ENCODE measurements around the gene SPTBN5. TPM values are rescaled to one million over a fixed set of nuclear protein-coding genes. Genes with fewer than 3 reads are reported as not detected.

SPTBN5 gene
- total RNA-seq, 1 experiment from 2014 or later, result 1.2 TPM

DNA sequence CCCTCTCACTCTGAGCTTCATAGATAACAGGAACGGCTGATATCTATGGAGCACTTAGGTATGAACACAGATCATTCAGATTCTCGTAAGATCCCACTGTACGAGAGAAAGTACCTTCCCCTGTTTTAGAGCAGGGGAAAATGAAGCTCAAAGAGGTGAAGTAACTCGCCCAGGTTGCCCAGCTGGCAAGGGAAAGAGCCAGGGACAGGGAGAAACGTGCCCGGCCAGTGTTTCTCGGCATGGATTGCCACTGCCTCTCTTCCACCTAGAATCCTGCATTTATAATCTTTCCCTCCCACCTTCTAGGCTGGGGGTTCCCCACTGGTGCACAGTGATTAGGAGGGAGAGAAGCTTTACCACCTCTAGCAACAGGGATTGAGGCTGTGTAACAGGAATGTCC is 39.5 kb upstream of the SPTBN5 start:
- peaks cover 8% of the 10 kb centered on the region; the same call in 1 of the 2 replicates for H3K36me3 Mint-ChIP-seq
- ChIA-PET CTCF (interaction anchor here (0.8 to 1.1 kb wide), 3 partner anchors 23 to 160 kb away, joined by 3 to 5 read pairs (median 4); no protein-coding TSS in a partner anchor), POLR2A (interaction anchor here (0.6 kb wide), 1 partner anchor 9 kb away, joined by 3 read pairs; no protein-coding TSS in a partner anchor)

DNA sequence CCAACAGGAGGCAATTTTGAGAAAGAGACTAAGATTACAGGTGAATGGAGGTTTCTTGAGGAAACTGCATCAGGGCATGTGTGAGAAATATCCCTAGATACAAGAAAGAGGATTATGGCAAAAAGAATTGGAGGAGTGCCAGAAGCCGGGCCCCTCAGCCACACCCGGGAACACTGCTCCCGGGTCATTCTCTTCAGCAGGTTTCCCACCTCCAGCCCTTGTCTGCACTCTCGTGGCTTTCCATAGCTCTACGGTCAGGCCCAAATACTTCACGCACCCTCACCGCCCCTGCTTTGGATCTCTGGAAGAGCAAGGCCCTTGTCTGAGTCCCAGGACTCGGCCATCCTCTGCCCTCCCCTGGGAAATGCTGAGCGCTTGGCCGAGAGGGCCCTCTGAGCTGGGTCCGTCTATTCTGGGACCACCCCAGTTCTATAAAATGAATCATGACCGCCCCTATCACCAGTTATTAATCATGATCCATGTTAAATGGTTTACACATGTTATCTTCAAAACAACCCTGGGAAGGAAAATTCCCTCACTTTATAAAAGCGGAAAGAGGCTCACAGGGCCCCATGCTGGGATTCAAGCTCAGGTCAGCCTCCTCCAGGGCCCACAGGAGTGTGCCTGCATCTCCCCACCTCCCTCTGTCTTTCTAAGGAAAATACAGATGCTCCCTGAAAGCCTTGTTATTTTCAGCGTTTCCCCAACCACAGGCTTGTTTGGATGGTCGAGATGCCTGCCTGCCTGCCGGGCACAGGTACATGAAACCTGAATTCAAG is 38.8 kb upstream of the SPTBN5 start:
- ChIA-PET CTCF (interaction anchor here (0.8 to 1.1 kb wide), 4 partner anchors 23 to 159 kb away, joined by 3 to 5 read pairs (median 4); no protein-coding TSS in a partner anchor), POLR2A (interaction anchor here (0.6 to 0.9 kb wide), 2 partner anchors 10 to 40 kb away, joined by 3 read pairs; partner anchors contain the start of gene EHD4)
- no peaks in the 10 kb centered on the region for H3K27me3 Mint-ChIP-seq (ENCODE audit: low read depth)
- H3K36me3 Mint-ChIP-seq, result peaks cover 8% of the 10 kb centered on the region; the same call in 1 of the 2 replicates
- peaks cover 49% of the 10 kb centered on the region for H3K4me1 Mint-ChIP-seq
- TF ChIP-seq ZNF219 (CRISPR knock-in tag; IDR thresholded peaks at IDR 0.05; ENCODE audit: borderline replicate concordance) (no peak), CREM (CRISPR knock-in tag; IDR thresholded peaks at IDR 0.05) (no peak), SMAD4 (CRISPR knock-in tag; IDR thresholded peaks at IDR 0.05) (no peak), GTF2I (CRISPR knock-in tag; conservative IDR thresholded peaks at IDR 0.05) (no peak), CBFB (CRISPR knock-in tag; IDR thresholded peaks at IDR 0.05; ENCODE audit: low read depth) (no peak)
- TF ChIP-seq, protein P1, sequence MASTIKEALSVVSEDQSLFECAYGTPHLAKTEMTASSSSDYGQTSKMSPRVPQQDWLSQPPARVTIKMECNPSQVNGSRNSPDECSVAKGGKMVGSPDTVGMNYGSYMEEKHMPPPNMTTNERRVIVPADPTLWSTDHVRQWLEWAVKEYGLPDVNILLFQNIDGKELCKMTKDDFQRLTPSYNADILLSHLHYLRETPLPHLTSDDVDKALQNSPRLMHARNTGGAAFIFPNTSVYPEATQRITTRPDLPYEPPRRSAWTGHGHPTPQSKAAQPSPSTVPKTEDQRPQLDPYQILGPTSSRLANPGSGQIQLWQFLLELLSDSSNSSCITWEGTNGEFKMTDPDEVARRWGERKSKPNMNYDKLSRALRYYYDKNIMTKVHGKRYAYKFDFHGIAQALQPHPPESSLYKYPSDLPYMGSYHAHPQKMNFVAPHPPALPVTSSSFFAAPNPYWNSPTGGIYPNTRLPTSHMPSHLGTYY (CRISPR knock-in tag; IDR thresholded peaks at IDR 0.05), result no peak
- TF ChIP-seq, protein P2, sequence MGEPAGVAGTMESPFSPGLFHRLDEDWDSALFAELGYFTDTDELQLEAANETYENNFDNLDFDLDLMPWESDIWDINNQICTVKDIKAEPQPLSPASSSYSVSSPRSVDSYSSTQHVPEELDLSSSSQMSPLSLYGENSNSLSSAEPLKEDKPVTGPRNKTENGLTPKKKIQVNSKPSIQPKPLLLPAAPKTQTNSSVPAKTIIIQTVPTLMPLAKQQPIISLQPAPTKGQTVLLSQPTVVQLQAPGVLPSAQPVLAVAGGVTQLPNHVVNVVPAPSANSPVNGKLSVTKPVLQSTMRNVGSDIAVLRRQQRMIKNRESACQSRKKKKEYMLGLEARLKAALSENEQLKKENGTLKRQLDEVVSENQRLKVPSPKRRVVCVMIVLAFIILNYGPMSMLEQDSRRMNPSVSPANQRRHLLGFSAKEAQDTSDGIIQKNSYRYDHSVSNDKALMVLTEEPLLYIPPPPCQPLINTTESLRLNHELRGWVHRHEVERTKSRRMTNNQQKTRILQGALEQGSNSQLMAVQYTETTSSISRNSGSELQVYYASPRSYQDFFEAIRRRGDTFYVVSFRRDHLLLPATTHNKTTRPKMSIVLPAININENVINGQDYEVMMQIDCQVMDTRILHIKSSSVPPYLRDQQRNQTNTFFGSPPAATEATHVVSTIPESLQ (CRISPR knock-in tag; IDR thresholded peaks at IDR 0.05), result no peak
- TF ChIP-seq, protein P3, sequence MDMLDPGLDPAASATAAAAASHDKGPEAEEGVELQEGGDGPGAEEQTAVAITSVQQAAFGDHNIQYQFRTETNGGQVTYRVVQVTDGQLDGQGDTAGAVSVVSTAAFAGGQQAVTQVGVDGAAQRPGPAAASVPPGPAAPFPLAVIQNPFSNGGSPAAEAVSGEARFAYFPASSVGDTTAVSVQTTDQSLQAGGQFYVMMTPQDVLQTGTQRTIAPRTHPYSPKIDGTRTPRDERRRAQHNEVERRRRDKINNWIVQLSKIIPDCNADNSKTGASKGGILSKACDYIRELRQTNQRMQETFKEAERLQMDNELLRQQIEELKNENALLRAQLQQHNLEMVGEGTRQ (CRISPR knock-in tag; IDR thresholded peaks at IDR 0.05), result no peak
- TF ChIP-seq, protein P4, sequence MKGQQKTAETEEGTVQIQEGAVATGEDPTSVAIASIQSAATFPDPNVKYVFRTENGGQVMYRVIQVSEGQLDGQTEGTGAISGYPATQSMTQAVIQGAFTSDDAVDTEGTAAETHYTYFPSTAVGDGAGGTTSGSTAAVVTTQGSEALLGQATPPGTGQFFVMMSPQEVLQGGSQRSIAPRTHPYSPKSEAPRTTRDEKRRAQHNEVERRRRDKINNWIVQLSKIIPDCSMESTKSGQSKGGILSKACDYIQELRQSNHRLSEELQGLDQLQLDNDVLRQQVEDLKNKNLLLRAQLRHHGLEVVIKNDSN (CRISPR knock-in tag; IDR thresholded peaks at IDR 0.05), result no peak
- TF ChIP-seq, protein P5, sequence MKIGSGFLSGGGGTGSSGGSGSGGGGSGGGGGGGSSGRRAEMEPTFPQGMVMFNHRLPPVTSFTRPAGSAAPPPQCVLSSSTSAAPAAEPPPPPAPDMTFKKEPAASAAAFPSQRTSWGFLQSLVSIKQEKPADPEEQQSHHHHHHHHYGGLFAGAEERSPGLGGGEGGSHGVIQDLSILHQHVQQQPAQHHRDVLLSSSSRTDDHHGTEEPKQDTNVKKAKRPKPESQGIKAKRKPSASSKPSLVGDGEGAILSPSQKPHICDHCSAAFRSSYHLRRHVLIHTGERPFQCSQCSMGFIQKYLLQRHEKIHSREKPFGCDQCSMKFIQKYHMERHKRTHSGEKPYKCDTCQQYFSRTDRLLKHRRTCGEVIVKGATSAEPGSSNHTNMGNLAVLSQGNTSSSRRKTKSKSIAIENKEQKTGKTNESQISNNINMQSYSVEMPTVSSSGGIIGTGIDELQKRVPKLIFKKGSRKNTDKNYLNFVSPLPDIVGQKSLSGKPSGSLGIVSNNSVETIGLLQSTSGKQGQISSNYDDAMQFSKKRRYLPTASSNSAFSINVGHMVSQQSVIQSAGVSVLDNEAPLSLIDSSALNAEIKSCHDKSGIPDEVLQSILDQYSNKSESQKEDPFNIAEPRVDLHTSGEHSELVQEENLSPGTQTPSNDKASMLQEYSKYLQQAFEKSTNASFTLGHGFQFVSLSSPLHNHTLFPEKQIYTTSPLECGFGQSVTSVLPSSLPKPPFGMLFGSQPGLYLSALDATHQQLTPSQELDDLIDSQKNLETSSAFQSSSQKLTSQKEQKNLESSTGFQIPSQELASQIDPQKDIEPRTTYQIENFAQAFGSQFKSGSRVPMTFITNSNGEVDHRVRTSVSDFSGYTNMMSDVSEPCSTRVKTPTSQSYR (CRISPR knock-in tag; IDR thresholded peaks at IDR 0.05), result no peak
- no peak for DNase-seq (ENCODE audit: low spot score)
- ATAC-seq, result no peak; the same call in 1 of the 2 replicates
- peak overlapping the region; percentile 62 for H3K27ac Mint-ChIP-seq
- H3K9me3 Mint-ChIP-seq, result no peaks in the 10 kb centered on the region
- H3K4me3 Mint-ChIP-seq, result no peak overlapping the region

More for the DNA sequence above, 39.5 kb upstream of the SPTBN5 start:
- Mint-ChIP-seq H3K4me3 (no peak overlapping the region), H3K4me1 (peaks cover 43% of the 10 kb centered on the region), H3K27me3 (ENCODE audit: low read depth) (no peaks in the 10 kb centered on the region), H3K9me3 (no peaks in the 10 kb centered on the region), H3K27ac (peak overlapping the region; percentile 62)
- no peak for DNase-seq (ENCODE audit: low spot score)
- no peak for ATAC-seq
- TF ChIP-seq ELF4 (CRISPR knock-in tag; IDR thresholded peaks at IDR 0.05; ENCODE audit: low read depth), result no peak

DNA sequence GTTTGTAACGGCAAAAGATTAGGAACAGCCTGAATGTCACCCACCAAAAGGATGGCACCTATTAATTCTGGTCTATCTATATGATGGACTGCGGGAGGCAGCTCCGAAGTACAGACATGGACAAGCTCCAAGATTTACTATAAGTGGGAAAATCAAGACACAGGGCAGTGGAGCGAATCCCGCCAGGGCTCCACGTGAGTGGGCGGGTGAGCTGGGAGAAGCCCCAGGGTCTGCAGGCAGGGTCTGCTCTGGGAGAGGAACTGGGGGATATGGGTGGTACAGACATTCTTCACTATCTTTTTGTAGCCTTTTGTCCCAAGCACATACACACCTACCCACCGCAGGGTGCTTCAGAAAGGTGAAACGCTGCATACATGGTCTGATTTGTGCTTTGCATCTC is 38.2 kb upstream of the SPTBN5 start:
- 0 out of 2 replicates have a peak overlapping the region, but pooled peaks have one; percentile 24 for H3K27ac Mint-ChIP-seq
- H3K9me3 Mint-ChIP-seq, result no peaks in the 10 kb centered on the region
- ATAC-seq (no peak), DNase-seq (ENCODE audit: low spot score) (no peak)
- peaks cover 54% of the 10 kb centered on the region for H3K4me1 Mint-ChIP-seq
- POLR2A ChIA-PET, result interaction anchor here (0.9 kb wide), 1 partner anchor 40 kb away, joined by 3 read pairs; the partner anchor contains the start of gene EHD4
- peaks cover 4% of the 10 kb centered on the region; the same call in 1 of the 2 replicates for H3K36me3 Mint-ChIP-seq
- CTCF ChIA-PET, result interaction anchor here (1.1 to 1.2 kb wide), 4 partner anchors 24 to 158 kb away, joined by 3 to 4 read pairs (median 3); partner anchors contain the start of gene MAPKBP1
- no peak overlapping the region for H3K4me3 Mint-ChIP-seq
- no peaks in the 10 kb centered on the region for H3K27me3 Mint-ChIP-seq (ENCODE audit: low read depth)
- TF ChIP-seq SP1 (CRISPR knock-in tag; conservative IDR thresholded peaks at IDR 0.05) (no peak), NR3C1 (CRISPR knock-in tag; conservative IDR thresholded peaks at IDR 0.05; ENCODE audit: low read depth) (no peak), ZNF396 (CRISPR knock-in tag; IDR thresholded peaks at IDR 0.05; ENCODE audit: borderline replicate concordance) (no peak), CREB1 (CRISPR knock-in tag; IDR thresholded peaks at IDR 0.05) (no peak), TEAD1 (CRISPR knock-in tag; IDR thresholded peaks at IDR 0.05) (no peak), SMAD3 (CRISPR knock-in tag; IDR thresholded peaks at IDR 0.05; ENCODE audit: borderline replicate concordance) (no peak), ZNF671 (CRISPR knock-in tag; IDR thresholded peaks at IDR 0.05) (no peak)
- TF ChIP-seq, protein P6, sequence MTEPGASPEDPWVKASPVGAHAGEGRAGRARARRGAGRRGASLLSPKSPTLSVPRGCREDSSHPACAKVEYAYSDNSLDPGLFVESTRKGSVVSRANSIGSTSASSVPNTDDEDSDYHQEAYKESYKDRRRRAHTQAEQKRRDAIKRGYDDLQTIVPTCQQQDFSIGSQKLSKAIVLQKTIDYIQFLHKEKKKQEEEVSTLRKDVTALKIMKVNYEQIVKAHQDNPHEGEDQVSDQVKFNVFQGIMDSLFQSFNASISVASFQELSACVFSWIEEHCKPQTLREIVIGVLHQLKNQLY (CRISPR knock-in tag; IDR thresholded peaks at IDR 0.05), result no peak
- TF ChIP-seq, protein P7, sequence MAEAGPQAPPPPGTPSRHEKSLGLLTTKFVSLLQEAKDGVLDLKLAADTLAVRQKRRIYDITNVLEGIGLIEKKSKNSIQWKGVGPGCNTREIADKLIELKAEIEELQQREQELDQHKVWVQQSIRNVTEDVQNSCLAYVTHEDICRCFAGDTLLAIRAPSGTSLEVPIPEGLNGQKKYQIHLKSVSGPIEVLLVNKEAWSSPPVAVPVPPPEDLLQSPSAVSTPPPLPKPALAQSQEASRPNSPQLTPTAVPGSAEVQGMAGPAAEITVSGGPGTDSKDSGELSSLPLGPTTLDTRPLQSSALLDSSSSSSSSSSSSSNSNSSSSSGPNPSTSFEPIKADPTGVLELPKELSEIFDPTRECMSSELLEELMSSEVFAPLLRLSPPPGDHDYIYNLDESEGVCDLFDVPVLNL (CRISPR knock-in tag; IDR thresholded peaks at IDR 0.05; ENCODE audit: borderline replicate concordance, low read depth), result no peak
